Upper lobe of left lung (tissue), 4 donors: Measurements from ENCODE around the gene APBB1IP.

Source experiments
- POLR2A ChIP-seq, 4 donors: fragments of 450-650 bp; IDR thresholded peaks; one replicate each; pipeline ENCODE4 v1.5.1; 2016 to 2017; ENCODE audit warnings: antibody characterized with exemption in 4 of 4, mild to moderate bottlenecking in 2 of 4
- POLR2AphosphoS5 ChIP-seq, 2 donors: sonication (generic); formaldehyde crosslinking; IDR thresholded peaks; one replicate each; pipeline ENCODE4 v1.5.1; 2017; ENCODE audit warnings: antibody characterized with exemption in 2 of 2
- TF ChIP-seq, protein P1 (sequence below), 6 experiments: fragments of 450-650 bp in 4 of 6; fragments of 200-600 bp in 2 of 6; sonication (generic) in 2 of 6; IDR thresholded peaks; one replicate each; pipeline ENCODE4 v1.5.1; 2016 to 2019; ENCODE audit warnings: antibody characterized with exemption in 6 of 6

DNA sequence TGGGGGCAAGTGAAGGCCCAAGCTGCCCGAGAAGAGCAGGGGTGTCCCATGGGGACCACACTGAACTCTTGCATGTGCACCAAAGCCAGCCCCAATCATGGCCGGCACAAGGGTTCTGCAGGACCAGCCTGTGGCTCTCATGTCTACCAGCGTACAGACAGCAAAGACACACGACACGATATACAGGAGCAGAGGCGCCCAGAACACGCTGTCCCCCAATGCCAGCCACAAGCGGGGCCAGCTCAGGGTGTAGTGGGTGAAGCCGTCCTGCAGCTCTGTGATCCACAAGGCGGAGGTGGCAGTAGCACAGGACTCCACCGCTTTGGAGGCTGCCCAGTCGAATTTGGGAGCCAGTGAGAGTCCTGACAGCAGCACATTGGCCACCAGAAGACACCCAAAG lies 150.5 kb downstream of the APBB1IP start:
- TF ChIP-seq, protein P1, sequence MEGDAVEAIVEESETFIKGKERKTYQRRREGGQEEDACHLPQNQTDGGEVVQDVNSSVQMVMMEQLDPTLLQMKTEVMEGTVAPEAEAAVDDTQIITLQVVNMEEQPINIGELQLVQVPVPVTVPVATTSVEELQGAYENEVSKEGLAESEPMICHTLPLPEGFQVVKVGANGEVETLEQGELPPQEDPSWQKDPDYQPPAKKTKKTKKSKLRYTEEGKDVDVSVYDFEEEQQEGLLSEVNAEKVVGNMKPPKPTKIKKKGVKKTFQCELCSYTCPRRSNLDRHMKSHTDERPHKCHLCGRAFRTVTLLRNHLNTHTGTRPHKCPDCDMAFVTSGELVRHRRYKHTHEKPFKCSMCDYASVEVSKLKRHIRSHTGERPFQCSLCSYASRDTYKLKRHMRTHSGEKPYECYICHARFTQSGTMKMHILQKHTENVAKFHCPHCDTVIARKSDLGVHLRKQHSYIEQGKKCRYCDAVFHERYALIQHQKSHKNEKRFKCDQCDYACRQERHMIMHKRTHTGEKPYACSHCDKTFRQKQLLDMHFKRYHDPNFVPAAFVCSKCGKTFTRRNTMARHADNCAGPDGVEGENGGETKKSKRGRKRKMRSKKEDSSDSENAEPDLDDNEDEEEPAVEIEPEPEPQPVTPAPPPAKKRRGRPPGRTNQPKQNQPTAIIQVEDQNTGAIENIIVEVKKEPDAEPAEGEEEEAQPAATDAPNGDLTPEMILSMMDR (IDR thresholded peaks at IDR 0.05), result no peak
- no peak for TF ChIP-seq POLR2AphosphoS5 (IDR thresholded peaks at IDR 0.05)
- no peak for TF ChIP-seq POLR2A (IDR thresholded peaks at IDR 0.05)
